ENCODE measurements around the gene LAYN.

LAYN gene

DNA sequence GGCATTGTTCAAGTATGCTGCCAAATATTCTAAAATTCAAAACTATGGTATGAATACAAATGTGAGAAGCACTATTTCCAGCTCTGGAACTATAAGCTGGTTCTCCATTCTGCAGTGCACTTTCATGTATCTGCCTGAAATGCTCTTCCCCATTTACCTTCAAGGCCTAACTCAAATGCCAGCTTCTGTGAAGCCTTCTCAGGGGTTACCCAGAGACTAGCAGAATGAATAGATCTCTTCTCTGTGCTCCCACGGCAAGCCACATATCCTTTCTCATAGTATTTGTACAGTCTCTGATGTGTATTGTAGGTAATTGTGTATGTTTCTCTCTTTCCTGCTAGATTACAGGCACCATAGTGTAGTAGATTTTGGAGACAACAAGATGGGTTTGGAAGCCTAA, 21.9 kb upstream of the LAYN start:
- Histone ChIP-seq H3K9ac (ENCODE audit: low read length) (no peak overlapping the region), H3K36me3 (ENCODE audit: insufficient read depth, low read length) (no peaks in the 10 kb centered on the region), H3K4me1 (ENCODE audit: insufficient read depth, low read length) (no peaks in the 10 kb centered on the region), H3K27me3 (ENCODE audit: control insufficient read depth in 1 of 2, insufficient read depth in 2 of 2, low read length in 2 of 2) (peaks cover 5 to 7% of the 10 kb centered on the region in 2 donors), H3K9me3 (ENCODE audit: low read length) (no peaks in the 10 kb centered on the region), H3K4me3 (ENCODE audit: low read depth in 1 of 2, low read length in 2 of 2) (no peak overlapping the region), H3K27ac (ENCODE audit: low read depth, low read length) (no peak overlapping the region)

DNA sequence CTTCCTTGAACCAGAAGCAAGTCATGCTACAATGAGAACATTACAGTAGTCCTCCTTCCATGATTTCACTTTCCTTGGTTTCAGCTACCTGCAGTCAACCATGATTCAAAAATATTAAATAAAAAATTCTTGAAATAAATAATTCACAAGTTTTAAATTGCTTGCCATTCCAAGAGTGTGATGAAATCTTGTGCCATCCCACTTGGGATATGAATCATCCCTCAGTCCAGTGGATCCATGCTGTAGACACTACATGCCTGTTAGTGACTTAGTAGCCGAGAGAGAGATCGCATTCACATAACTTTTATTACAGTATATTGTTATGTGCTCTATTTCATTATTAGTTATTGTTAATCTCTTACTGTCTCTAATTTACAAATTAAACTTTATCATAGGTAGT, 20.0 kb upstream of the LAYN start:
- Histone ChIP-seq H3K9me3 (ENCODE audit: low read length) (no peaks in the 10 kb centered on the region), H3K27ac (ENCODE audit: low read depth, low read length) (no peak overlapping the region), H3K9ac (ENCODE audit: low read length) (no peak overlapping the region), H3K27me3 (ENCODE audit: control insufficient read depth in 1 of 2, insufficient read depth in 2 of 2, low read length in 2 of 2) (no peaks in the 10 kb centered on the region), H3K4me3 (ENCODE audit: low read depth in 1 of 2, low read length in 2 of 2) (no peak overlapping the region), H3K36me3 (ENCODE audit: insufficient read depth, low read length) (no peaks in the 10 kb centered on the region), H3K4me1 (ENCODE audit: insufficient read depth, low read length) (no peaks in the 10 kb centered on the region)

DNA sequence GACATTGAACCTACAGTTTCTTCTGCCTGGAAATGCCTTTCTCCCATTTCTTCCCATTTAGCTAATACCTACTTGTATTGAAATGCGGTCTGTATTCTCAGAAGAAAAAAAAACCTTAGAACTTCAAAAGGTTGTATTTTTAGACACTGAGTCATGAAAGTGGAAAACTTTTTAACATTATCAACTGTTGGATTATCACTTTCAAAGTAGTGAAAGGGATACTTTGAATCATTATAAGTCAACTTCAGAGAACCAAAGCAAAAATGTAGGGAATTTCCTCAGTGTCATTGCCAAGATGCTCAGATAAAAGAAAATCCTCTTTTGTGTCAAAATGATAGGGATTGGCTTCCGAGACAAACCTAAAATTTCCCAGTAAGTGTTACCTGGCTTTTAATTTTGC, 19.4 kb upstream of the LAYN start:
- Histone ChIP-seq H3K27me3 (ENCODE audit: control insufficient read depth in 1 of 2, insufficient read depth in 2 of 2, low read length in 2 of 2) (no peaks in the 10 kb centered on the region), H3K4me1 (ENCODE audit: insufficient read depth, low read length) (no peaks in the 10 kb centered on the region), H3K4me3 (ENCODE audit: low read depth in 1 of 2, low read length in 2 of 2) (no peak overlapping the region), H3K27ac (ENCODE audit: low read depth, low read length) (no peak overlapping the region), H3K36me3 (ENCODE audit: insufficient read depth, low read length) (no peaks in the 10 kb centered on the region), H3K9me3 (ENCODE audit: low read length) (no peaks in the 10 kb centered on the region), H3K9ac (ENCODE audit: low read length) (no peak overlapping the region)

DNA sequence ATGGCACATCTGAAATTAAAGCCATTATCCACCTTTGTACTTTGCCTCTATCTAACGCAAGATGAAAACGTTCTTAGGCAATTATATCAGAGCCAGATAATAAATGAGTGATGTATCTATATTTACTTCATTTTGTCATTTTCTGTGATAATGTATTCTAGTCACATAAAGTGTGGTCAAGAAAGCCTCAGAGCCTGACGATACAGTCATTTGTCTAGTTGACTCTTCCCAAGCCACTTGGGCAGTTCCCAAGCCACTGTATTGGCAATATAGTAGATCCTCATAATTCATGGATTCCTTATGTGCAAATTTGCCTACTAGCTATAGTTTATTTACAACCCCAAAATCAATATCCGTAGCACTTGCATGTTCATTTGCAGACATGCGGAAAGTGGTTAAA, 18.1 kb upstream of the LAYN start:
- Histone ChIP-seq H3K9me3 (ENCODE audit: low read length) (no peaks in the 10 kb centered on the region), H3K4me3 (ENCODE audit: low read depth in 1 of 2, low read length in 2 of 2) (no peak overlapping the region), H3K27ac (ENCODE audit: low read depth, low read length) (no peak overlapping the region), H3K36me3 (ENCODE audit: insufficient read depth, low read length) (no peaks in the 10 kb centered on the region), H3K4me1 (ENCODE audit: insufficient read depth, low read length) (no peaks in the 10 kb centered on the region), H3K9ac (ENCODE audit: low read length) (no peak overlapping the region), H3K27me3 (ENCODE audit: control insufficient read depth in 1 of 2, insufficient read depth in 2 of 2, low read length in 2 of 2) (no peaks in the 10 kb centered on the region)

DNA sequence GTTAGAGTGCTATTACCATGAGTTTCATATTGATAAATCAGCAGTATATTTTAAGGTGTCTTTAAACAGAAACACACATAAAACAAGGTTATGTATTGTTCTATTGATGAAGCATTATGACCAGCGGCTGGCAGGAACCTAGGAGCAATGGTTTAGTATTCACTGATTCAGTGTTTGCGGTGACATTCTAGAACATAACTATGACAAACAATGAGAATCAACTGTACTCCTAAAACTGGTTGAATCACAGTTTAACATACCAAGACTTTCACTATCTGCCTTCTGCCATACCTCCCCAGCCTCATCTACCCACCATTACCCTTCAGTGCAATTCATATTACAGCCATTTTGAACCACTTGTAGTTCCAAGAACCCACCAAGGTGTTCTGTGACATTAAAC, 17.2 kb upstream of the LAYN start:
- Histone ChIP-seq H3K27ac (ENCODE audit: low read depth, low read length) (no peak overlapping the region), H3K9ac (ENCODE audit: low read length) (no peak overlapping the region), H3K27me3 (ENCODE audit: control insufficient read depth in 1 of 2, insufficient read depth in 2 of 2, low read length in 2 of 2) (no peaks in the 10 kb centered on the region), H3K4me3 (ENCODE audit: low read depth in 1 of 2, low read length in 2 of 2) (no peak overlapping the region), H3K36me3 (ENCODE audit: insufficient read depth, low read length) (no peaks in the 10 kb centered on the region), H3K4me1 (ENCODE audit: insufficient read depth, low read length) (no peaks in the 10 kb centered on the region), H3K9me3 (ENCODE audit: low read length) (no peaks in the 10 kb centered on the region)

DNA sequence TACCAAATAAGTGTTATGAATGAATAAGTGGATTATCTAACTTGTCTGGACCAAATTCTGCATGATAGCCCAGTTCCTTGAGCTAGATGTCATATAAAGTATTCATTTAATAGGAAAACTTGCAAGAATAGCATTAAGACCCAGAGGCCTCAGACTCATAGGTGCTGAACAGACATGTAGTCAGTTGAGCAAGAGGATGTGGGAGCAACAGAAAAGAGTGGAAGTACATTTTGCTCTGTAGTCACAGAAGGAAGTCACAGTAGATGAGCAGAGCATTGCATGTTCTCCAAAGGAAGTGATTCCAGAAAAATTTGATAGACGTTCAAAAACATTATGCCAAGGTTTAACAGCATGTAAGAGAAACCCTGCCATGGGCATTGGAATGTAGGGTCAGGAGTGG, 16.5 kb upstream of the LAYN start:
- no peak overlapping the region for H3K27ac ChIP-seq (ENCODE audit: low read depth, low read length)
- no peak overlapping the region for H3K4me3 ChIP-seq (ENCODE audit: low read depth in 1 of 2, low read length in 2 of 2)
- H3K9me3 ChIP-seq (ENCODE audit: low read length) = no peaks in the 10 kb centered on the region
- H3K4me1 ChIP-seq (ENCODE audit: insufficient read depth, low read length) = no peaks in the 10 kb centered on the region
- H3K27me3 ChIP-seq (ENCODE audit: control insufficient read depth in 1 of 2, insufficient read depth in 2 of 2, low read length in 2 of 2) = no peaks in the 10 kb centered on the region
- no peaks in the 10 kb centered on the region for H3K36me3 ChIP-seq (ENCODE audit: insufficient read depth, low read length)
- H3K9ac ChIP-seq (ENCODE audit: low read length) = no peak overlapping the region

DNA sequence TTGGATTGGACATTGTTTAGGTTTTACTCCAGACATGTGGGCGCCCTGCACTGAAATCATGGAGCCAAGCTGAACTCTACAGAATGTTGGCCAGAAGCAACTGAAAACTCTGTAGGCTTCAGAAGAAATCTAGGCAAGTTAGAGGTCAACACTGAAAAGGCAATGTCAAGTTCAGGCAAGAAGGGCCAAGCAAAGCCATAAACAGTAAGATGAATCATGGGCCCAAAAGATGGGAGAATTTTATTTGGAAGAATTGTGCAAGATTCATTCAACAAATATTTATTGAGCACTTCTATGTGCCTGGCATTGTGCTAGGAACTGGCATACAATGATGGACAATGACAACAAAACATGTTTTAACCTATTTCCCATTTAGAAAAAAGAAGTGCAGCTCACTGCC, 15.1 kb upstream of the LAYN start:
- Histone ChIP-seq H3K9me3 (ENCODE audit: low read length) (no peaks in the 10 kb centered on the region), H3K4me1 (ENCODE audit: insufficient read depth, low read length) (no peaks in the 10 kb centered on the region), H3K36me3 (ENCODE audit: insufficient read depth, low read length) (no peaks in the 10 kb centered on the region), H3K27ac (ENCODE audit: low read depth, low read length) (no peak overlapping the region), H3K4me3 (ENCODE audit: low read depth in 1 of 2, low read length in 2 of 2) (no peak overlapping the region), H3K27me3 (ENCODE audit: control insufficient read depth in 1 of 2, insufficient read depth in 2 of 2, low read length in 2 of 2) (no peaks in the 10 kb centered on the region), H3K9ac (ENCODE audit: low read length) (no peak overlapping the region)

DNA sequence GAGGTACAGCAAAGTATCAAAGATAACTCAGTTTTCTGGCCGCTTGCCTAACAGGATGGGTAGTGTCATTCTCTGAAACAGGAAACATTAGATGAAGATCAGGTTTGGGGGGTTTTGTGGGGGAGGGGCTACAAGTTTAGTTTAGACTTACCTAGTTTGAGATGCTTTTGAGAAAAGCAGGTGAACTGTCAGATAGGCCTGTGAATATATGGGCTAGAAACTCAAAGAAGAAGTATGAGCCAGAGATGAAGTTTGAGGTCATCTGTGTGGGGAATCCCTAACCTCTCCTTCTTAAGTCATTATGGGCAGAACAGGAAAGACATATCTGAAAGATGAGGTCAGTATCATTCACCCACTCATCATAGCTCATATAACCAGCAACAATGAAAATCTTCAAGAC, 14.0 kb upstream of the LAYN start:
- Histone ChIP-seq H3K4me1 (ENCODE audit: insufficient read depth, low read length) (no peaks in the 10 kb centered on the region), H3K27me3 (ENCODE audit: control insufficient read depth in 1 of 2, insufficient read depth in 2 of 2, low read length in 2 of 2) (no peaks in the 10 kb centered on the region), H3K9ac (ENCODE audit: low read length) (no peak overlapping the region), H3K27ac (ENCODE audit: low read depth, low read length) (no peak overlapping the region), H3K9me3 (ENCODE audit: low read length) (no peaks in the 10 kb centered on the region), H3K36me3 (ENCODE audit: insufficient read depth, low read length) (no peaks in the 10 kb centered on the region), H3K4me3 (ENCODE audit: low read depth in 1 of 2, low read length in 2 of 2) (no peak overlapping the region)

DNA sequence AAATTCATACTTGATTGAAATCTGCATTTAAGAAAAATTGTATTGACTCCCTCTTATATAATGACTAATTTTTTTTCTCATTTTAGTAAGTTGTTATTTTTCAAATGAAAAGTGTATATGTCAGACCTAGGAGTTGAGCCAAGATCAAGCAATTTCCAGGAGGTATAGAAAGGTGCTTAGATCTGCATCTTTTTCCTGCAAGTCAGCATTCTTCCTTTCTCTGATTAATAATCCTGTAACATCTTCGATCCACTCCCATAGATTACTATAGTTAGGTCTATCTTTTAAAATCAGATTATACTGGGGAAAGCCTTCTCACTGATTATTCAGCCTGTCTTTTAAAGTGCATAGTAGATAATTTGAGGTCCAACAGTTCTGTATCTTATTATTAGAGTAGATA, 13.2 kb upstream of the LAYN start:
- no peak overlapping the region for H3K9ac ChIP-seq (ENCODE audit: low read length)
- no peaks in the 10 kb centered on the region for H3K4me1 ChIP-seq (ENCODE audit: insufficient read depth, low read length)

DNA sequence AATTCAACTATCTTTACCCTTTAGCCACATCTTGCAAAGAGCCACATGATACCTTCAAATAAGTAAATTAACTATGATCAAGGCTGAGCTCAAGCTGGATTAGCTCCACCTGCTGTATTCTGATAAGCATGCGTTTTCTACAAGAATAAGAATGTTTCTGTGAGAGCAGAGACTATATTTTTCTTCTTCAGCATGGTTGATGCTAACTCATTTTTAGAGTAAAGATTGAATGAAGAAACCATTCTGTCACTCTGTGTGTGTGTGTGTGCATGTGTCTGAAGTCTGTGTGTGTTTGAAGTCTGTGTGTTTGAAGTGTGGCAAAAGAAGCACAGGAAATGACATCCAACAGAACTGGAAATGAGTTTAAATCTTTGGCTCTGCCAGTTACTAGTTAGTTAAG, 12.0 kb upstream of the LAYN start:
- Histone ChIP-seq H3K27ac (ENCODE audit: low read depth, low read length) (no peak overlapping the region), H3K36me3 (ENCODE audit: insufficient read depth, low read length) (no peaks in the 10 kb centered on the region), H3K27me3 (ENCODE audit: control insufficient read depth in 1 of 2, insufficient read depth in 2 of 2, low read length in 2 of 2) (no peaks in the 10 kb centered on the region), H3K9me3 (ENCODE audit: low read length) (no peaks in the 10 kb centered on the region), H3K9ac (ENCODE audit: low read length) (no peak overlapping the region), H3K4me1 (ENCODE audit: insufficient read depth, low read length) (no peaks in the 10 kb centered on the region), H3K4me3 (ENCODE audit: low read depth in 1 of 2, low read length in 2 of 2) (no peak overlapping the region)

More for the DNA sequence above, 13.2 kb upstream of the LAYN start:
- Histone ChIP-seq H3K36me3 (ENCODE audit: insufficient read depth, low read length) (no peaks in the 10 kb centered on the region), H3K4me3 (ENCODE audit: low read depth in 1 of 2, low read length in 2 of 2) (no peak overlapping the region), H3K27me3 (ENCODE audit: control insufficient read depth in 1 of 2, insufficient read depth in 2 of 2, low read length in 2 of 2) (no peaks in the 10 kb centered on the region), H3K9me3 (ENCODE audit: low read length) (no peaks in the 10 kb centered on the region), H3K27ac (ENCODE audit: low read depth, low read length) (no peak overlapping the region)

DNA sequence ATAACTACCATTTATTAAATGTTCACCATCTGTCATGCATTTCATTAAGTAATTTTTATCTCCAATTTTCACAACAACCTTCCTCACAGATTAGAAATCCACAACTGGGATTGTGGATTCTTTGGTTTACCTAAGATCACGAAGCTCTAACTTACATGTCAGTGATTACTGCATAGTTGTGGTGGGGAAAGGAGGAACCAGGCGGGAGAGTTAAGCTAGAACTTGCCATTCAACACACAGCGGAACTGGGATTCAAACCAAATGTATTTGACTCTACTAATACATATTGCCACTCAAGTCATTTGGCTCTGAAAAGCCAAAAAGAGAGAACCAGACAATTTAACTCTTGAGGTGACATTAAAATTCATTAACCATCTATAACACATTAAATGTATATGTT, 10.4 kb upstream of the LAYN start:
- Histone ChIP-seq H3K9ac (ENCODE audit: low read length) (no peak overlapping the region), H3K36me3 (ENCODE audit: insufficient read depth, low read length) (no peaks in the 10 kb centered on the region), H3K9me3 (ENCODE audit: low read length) (no peaks in the 10 kb centered on the region), H3K27me3 (ENCODE audit: control insufficient read depth in 1 of 2, insufficient read depth in 2 of 2, low read length in 2 of 2) (no peaks in the 10 kb centered on the region), H3K4me1 (ENCODE audit: insufficient read depth, low read length) (no peaks in the 10 kb centered on the region), H3K27ac (ENCODE audit: low read depth, low read length) (no peak overlapping the region), H3K4me3 (ENCODE audit: low read depth in 1 of 2, low read length in 2 of 2) (no peak overlapping the region)

DNA sequence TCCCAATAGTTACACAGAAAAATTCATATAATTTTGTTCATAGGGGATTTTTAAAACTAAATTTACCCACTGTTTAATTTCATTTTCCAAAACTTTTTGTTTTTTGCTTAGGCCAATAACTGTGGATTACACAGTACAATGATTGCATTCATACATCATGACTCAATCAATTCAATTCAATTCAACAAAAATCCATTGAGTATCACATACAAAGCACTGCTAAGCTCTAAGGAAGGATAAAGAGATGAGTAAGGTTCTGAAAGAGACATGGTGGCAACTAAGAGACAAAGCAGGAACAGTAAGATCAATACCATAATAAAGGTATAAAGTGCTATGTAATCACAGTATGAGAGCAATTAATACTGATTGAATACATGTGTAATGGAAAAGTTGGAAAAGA, 9.4 kb upstream of the LAYN start:
- no peaks in the 10 kb centered on the region for H3K36me3 ChIP-seq (ENCODE audit: insufficient read depth, low read length)
- H3K27me3 ChIP-seq (ENCODE audit: control insufficient read depth in 1 of 2, insufficient read depth in 2 of 2, low read length in 2 of 2) = no peaks in the 10 kb centered on the region
- no peaks in the 10 kb centered on the region for H3K4me1 ChIP-seq (ENCODE audit: insufficient read depth, low read length)
- no peak overlapping the region for H3K4me3 ChIP-seq (ENCODE audit: low read depth in 1 of 2, low read length in 2 of 2)
- no peak overlapping the region for H3K9ac ChIP-seq (ENCODE audit: low read length)
- no peak overlapping the region for H3K27ac ChIP-seq (ENCODE audit: low read depth, low read length)
- no peaks in the 10 kb centered on the region for H3K9me3 ChIP-seq (ENCODE audit: low read length)
